PC-9 (cell line): ENCODE data around the gene CRIP1. TPM values are rescaled to one million over a fixed set of nuclear protein-coding genes. Genes with fewer than 3 reads are reported as not detected.

Experiments used
- BruUV-seq: library from RNA; stranded (reverse); fragments of 400-500 nt; replicated peaks from 2 replicates; lab custom pipeline; 2021; lab: Mats Ljungman, UMichigan
- CTCF ChIA-PET: fragments of 300-600 bp; sonication (Branson Sonifier 250); formaldehyde crosslinking; loops from one replicate; lab custom pipeline; 2022; ENCODE audit warnings: antibody characterized with exemption; lab: Charles Lee
- POLR2A ChIA-PET: fragments of 300-600 bp; sonication (Branson Sonifier 250); formaldehyde crosslinking; loops from one replicate; lab custom pipeline; 2022; ENCODE audit warnings: antibody characterized with exemption; ENCODE audit not compliant: unreplicated experiment; lab: Charles Lee
- DNase-seq, 2 experiments: peaks; one replicate each; pipeline versions ENCODE4 v3.0.0 to v3.0.0-alpha.2; 2015 to 2022; ENCODE audit warnings: mixed read lengths in 1 of 2
- H2AFZ ChIP-seq: fragments of 200-600 bp; sonication (generic); 2 replicates; pipeline ENCODE4 v1.8.1; 2017; ENCODE audit warnings: antibody characterized with exemption
- H3F3A ChIP-seq: fragments of 200-600 bp; sonication (generic); 2 replicates; pipeline ENCODE4 v1.8.1; 2017; ENCODE audit warnings: antibody characterized with exemption, mild to moderate bottlenecking, low read depth; ENCODE audit not compliant: insufficient read depth
- H3K27ac ChIP-seq: fragments of 200-600 bp; sonication (generic); 2 replicates; pipeline ENCODE4 v1.6.1; 2016; ENCODE audit warnings: mixed run types
- H3K27me3 ChIP-seq: fragments of 200-600 bp; sonication (generic); 2 replicates; pipeline ENCODE4 v1.6.1; 2016; ENCODE audit warnings: low read depth, mixed run types; ENCODE audit not compliant: insufficient read depth
- H3K36me3 ChIP-seq: fragments of 200-600 bp; sonication (generic); 2 replicates; pipeline ENCODE4 v1.6.1; 2016; ENCODE audit warnings: low read depth, mixed run types
- H3K4me1 ChIP-seq: fragments of 200-600 bp; sonication (generic); replicated peaks from 2 replicates; pipeline ENCODE4 v1.6.1; 2016; ENCODE audit warnings: mixed run types; ENCODE audit not compliant: insufficient read depth
- H3K4me2 ChIP-seq: fragments of 200-600 bp; sonication (generic); 2 replicates; pipeline ENCODE4 v1.6.1; 2017; ENCODE audit warnings: mixed run types
- H3K4me3 ChIP-seq: fragments of 200-600 bp; sonication (generic); 2 replicates; pipeline ENCODE4 v1.6.1; 2016; ENCODE audit warnings: mixed run types
- H3K79me2 ChIP-seq: fragments of 200-600 bp; sonication (generic); 2 replicates; pipeline ENCODE4 v1.6.1; 2017; ENCODE audit warnings: low read depth, mixed run types
- H3K9me2 ChIP-seq: fragments of 200-600 bp; sonication (generic); 2 replicates; pipeline ENCODE4 v1.8.1; 2017; ENCODE audit warnings: mild to moderate bottlenecking; ENCODE audit not compliant: insufficient read depth
- H3K9me3 ChIP-seq: fragments of 200-600 bp; sonication (generic); 2 replicates; pipeline ENCODE4 v1.8.1; 2016; ENCODE audit warnings: low read depth; ENCODE audit not compliant: insufficient read depth
- H4K20me1 ChIP-seq: fragments of 200-600 bp; sonication (generic); 2 replicates; pipeline ENCODE4 v1.8.1; 2017; ENCODE audit not compliant: insufficient read depth
- CTCF ChIP-seq: fragments of 200-600 bp; sonication (generic); conservative IDR thresholded peaks from 2 replicates; pipeline ENCODE4 v1.6.1; 2017; ENCODE audit warnings: mixed run types, antibody characterized with exemption, mild to moderate bottlenecking, moderate library complexity
- EZH2 ChIP-seq: fragments of 200-600 bp; sonication (generic); IDR thresholded peaks from 2 replicates; pipeline ENCODE4 v1.8.0; 2017; ENCODE audit warnings: antibody characterized with exemption, low read depth
- intact Hi-C: fragments of 100-400 bp; cut with micrococcal nuclease; formaldehyde crosslinking; loops from one replicate; pipeline ENCODE4 v1.10.0; 2022; ENCODE audit not compliant: unreplicated experiment
- total RNA-seq: library from RNA; stranded (reverse); gene quantifications from 2 replicates; pipeline ENCODE4 v1.2.3, GENCODE V29; 2021

Gene CRIP1
- total RNA-seq, 1 experiment from 2014 or later: 296 TPM

GRCh38 chr14:105471823-105472485 lies 14.7 kb upstream of the CRIP1 start:
- Histone ChIP-seq H3K9me2 (no peaks in the 10 kb centered on the region), H2AFZ (no peak overlapping the region), H3F3A (peaks cover 23% of the 10 kb centered on the region; the same call in 1 of the 2 replicates), H3K4me3 (no peak overlapping the region), H3K27me3 (no peaks in the 10 kb centered on the region), H4K20me1 (peaks cover 2% of the 10 kb centered on the region; the same call in 1 of the 2 replicates), H3K4me1 (peaks cover 34% of the 10 kb centered on the region), H3K79me2 (no peaks in the 10 kb centered on the region), H3K36me3 (no peaks in the 10 kb centered on the region; the same call in 1 of the 2 replicates), H3K9me3 (no peaks in the 10 kb centered on the region), H3K27ac (no peak overlapping the region), H3K4me2 (peak overlapping the region; percentile 88; the same call in 1 of the 2 replicates)
- intact Hi-C loops: no loop called here
- ChIA-PET CTCF (no interaction called here), POLR2A (no interaction called here)
- no TSS peak for BruUV-seq
- no peak for TF ChIP-seq CTCF
- TF ChIP-seq EZH2: no peak
- no peak for DNase-seq

GRCh38 chr14:105472486-105472991 lies 14.1 kb upstream of the CRIP1 start:
- Histone ChIP-seq H3K79me2 (no peaks in the 10 kb centered on the region), H3K9me3 (no peaks in the 10 kb centered on the region), H3K4me1 (peaks cover 28% of the 10 kb centered on the region), H3K4me3 (peak overlapping the region; percentile 21; the same call in 1 of the 2 replicates), H3F3A (peaks cover 20% of the 10 kb centered on the region; the same call in 1 of the 2 replicates), H3K27me3 (no peaks in the 10 kb centered on the region), H3K4me2 (peak overlapping the region; percentile 88), H4K20me1 (no peaks in the 10 kb centered on the region; the same call in 1 of the 2 replicates), H2AFZ (no peak overlapping the region), H3K36me3 (no peaks in the 10 kb centered on the region), H3K27ac (no peak overlapping the region), H3K9me2 (no peaks in the 10 kb centered on the region)
- POLR2A ChIA-PET: no interaction called here
- BruUV-seq: no TSS peak
- intact Hi-C loops: no loop called here
- CTCF ChIA-PET: no interaction called here
- peak in 1 of 2 experiments; percentile 74 for DNase-seq
- TF ChIP-seq EZH2: no peak
- no peak for TF ChIP-seq CTCF

GRCh38 chr14:105473033-105473676 lies 13.5 kb upstream of the CRIP1 start:
- Histone ChIP-seq H4K20me1 (no peaks in the 10 kb centered on the region; the same call in 1 of the 2 replicates), H3K4me3 (peak overlapping the region; percentile 66), H3K4me2 (peak overlapping the region; percentile 88), H3K9me3 (no peaks in the 10 kb centered on the region), H2AFZ (peak overlapping the region; percentile 75; the same call in 1 of the 2 replicates), H3K36me3 (no peaks in the 10 kb centered on the region), H3K9me2 (no peaks in the 10 kb centered on the region), H3K27ac (no peak overlapping the region), H3K79me2 (no peaks in the 10 kb centered on the region), H3F3A (peaks cover 18% of the 10 kb centered on the region; the same call in 1 of the 2 replicates), H3K27me3 (no peaks in the 10 kb centered on the region), H3K4me1 (peaks cover 22% of the 10 kb centered on the region)
- TF ChIP-seq CTCF (no peak), EZH2 (no peak)
- CTCF ChIA-PET: no interaction called here
- intact Hi-C loops: loop anchor here (1.0 kb wide), 1 partner anchor 17 kb away; no protein-coding TSS in a partner anchor
- POLR2A ChIA-PET: interaction anchor here (0.6 kb wide), 1 partner anchor 182 kb away, joined by 5 read pairs; no protein-coding TSS in a partner anchor
- no TSS peak for BruUV-seq
- DNase-seq: peak; percentile 47 to 66
